NCI-H774 (cell line): ENCODE data around the gene SIK2.
"Not testable (repeated sequence)": the region's sequence is repeated elsewhere in the genome, so short reads cannot be mapped to it uniquely, and the experiment has no call there.

Source experiments
- DNase-seq: peaks from one replicate; lab custom pipeline; 2025; lab: John Stamatoyannopoulos, UW

Gene SIK2

GRCh38 chr11:111658493-111658892, 56.2 kb downstream of the SIK2 start:
- not testable (repeated sequence) for DNase-seq

DNA sequence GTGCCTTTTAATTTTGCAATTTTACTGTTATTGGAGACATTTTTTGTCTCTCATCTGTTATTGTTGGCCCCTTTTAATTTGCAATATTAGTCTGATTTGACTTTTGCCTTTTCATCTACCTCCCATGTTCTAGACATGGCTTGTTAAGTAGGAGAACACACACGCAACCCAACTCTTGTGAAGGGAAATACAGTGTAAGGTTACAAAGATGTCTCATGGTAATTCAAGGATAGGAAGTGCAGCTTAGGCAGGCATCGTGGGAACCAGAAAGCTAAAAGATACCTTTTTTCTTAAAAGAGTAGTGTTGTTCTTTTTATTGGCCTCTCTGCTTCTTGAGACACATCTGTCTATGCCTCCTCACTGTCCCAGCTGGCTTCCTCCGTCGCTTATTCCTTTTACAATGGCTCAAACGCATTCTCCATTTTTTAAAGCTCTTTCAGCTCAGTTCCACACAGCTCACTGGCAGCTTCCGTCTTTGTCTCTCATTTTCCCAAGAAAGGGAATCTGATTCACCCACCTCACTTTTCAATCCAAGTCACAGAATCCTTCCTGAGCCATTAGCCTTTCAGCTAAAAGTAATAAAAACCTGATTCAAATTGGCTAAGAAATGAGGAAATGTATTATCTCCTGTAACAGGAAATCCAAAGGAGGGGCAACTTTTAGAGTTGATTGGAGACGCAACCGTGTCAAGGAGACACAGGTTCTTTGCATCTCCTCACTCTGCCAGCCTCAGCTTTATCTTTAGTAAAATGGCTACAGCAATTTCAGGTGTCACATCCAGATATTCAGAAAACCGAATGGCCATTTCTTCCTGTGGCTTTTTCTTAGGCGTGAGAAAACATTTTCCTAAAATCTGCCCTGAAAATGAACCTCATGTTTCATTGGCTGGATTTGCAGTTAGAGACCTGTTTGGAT, 57.2 kb downstream of the SIK2 start:
- DNase-seq, result no peak

GRCh38 chr11:111660822-111661221, 58.6 kb downstream of the SIK2 start:
- no peak for DNase-seq

- no peak for DNase-seq
Observed at GRCh38 chr11:111663820-111664219, 61.6 kb downstream of the SIK2 start.

GRCh38 chr11:111665777-111666176, 63.5 kb downstream of the SIK2 start:
- DNase-seq, result no peak

GRCh38 chr11:111668980-111669379, 66.7 kb downstream of the SIK2 start:
- DNase-seq, result no peak

DNA sequence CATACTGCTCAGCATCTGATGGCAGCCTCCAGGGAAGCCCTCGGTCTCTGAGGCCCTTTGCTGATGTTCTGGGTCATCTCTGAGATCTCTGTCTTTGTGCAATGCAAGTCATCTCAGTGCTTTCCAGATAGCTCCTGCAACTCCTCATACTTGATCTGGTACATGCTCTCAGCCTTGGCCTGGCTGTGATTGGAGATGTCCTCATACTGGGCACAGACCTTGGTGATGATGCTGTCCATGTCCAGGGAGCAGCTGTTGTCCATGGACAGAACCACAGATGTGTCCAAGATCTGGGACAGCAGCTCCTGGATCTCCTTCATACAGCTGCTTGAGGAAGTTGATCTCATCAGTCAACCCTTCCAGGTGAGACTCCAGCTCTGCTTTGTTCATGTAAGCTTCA, 69.1 kb downstream of the SIK2 start:
- DNase-seq, result no peak

DNA sequence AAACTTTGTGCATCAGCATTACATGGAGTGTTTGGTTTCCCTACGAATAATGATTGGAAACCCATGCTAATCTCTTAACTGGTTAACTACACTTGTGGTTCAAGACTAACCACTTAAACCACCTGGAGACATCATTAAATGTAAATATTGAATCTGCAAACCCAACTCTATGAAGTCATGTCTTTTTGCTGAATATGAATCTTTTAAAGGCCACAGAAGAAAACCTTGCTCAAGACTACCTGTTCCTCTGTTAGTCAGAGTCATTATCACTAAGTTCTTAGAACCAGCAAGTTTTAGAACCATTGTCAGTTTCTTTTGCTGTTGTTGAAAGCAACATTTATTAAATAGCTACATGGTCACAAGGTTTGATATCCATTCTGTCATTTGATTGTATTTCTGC, 70.7 kb downstream of the SIK2 start:
- no peak for DNase-seq

- DNase-seq, result no peak
Observed at GRCh38 chr11:111674941-111675340, 72.7 kb downstream of the SIK2 start.

- no peak for DNase-seq
Observed at GRCh38 chr11:111675891-111676290, 73.6 kb downstream of the SIK2 start.

DNA sequence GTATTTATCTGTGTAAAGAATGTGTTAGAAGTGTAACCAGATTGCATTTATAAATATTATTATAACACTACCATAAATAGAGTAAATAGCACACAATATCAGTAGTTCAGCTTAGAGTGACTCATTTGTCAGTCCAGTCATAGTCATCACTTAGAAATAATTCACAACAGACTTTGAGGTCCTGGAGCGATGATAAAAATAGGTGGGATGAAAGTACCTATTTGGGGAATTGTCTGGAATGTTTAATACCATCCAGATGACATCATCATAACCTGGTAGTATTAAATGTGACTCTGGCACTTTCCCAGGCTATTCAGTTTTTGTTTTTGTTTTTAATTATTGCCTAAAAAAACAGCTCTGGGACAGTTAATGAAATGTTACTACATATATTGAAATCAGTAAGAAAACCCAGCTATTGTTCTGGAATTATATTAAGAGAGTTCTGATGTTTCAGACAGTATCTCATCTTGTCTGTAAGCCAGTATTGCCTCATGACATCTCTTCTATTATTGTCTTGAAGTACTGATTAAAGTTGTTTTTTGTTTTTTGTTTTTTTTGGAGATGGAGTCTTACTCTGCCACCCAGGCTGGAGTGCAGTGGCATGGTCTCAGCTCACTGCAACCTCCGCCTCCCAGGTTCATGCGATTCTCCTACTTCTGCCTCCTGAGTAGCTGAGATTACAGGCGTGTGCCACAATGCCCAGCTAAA, 74.8 kb downstream of the SIK2 start:
- no peak for DNase-seq

- no peak for DNase-seq
Observed at GRCh38 chr11:111680486-111681175, 78.4 kb downstream of the SIK2 start.

DNA sequence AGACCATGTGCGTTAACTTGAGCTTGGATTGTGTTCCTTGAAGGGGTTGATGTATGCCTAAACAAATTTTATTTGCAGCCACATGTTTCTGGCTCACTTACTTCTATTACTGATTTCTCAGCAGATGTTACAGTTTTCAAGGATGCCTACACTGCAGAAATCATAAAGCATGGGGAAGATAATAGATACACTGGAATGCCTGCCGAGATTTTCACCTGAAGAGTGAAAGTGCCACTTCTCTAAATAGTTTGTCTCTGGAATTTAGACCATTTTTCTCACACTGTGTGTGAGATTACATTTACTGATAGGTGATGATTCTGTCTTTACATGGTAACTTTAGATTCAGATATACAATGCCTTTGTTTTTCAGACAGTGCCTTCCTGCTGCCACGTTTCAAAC, 81.6 kb downstream of the SIK2 start:
- no peak for DNase-seq

DNA sequence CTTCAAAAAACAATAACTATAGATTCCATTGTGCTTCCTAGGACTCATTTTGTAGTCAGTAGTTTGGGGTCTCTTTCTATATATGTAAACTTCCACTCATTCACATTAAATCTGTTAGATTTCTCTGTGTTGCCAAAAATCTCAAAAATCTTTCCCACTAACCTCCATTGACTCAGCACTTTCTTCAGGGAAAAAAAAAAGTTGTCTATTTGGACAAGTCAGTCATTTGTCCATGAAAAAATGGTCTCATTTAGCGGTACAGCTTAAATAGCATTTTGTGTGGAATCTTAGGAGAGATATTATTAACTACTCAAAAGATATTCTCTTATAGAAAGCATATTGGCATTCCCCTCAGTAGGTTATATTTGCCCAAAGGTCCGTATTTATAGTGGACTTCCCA, 82.0 kb downstream of the SIK2 start:
- DNase-seq, result no peak

DNA sequence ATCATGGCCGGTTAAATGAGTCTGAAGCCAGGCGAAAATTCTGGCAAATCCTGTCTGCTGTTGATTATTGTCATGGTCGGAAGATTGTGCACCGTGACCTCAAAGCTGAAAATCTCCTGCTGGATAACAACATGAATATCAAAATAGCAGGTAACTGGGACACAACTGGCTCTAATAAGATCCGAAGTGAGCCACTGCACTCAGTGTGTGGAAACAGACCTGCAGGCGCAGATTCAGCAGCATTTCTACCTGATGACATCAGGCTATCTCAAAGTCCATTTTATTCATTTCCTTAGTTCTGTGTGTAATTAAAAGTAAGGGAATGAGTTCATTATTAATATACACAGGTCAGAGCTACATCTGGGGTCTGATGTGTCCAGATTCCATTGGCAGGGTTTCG, 85.8 kb downstream of the SIK2 start:
- DNase-seq, result no peak

- no peak for DNase-seq
Observed at GRCh38 chr11:111691176-111691575, 88.9 kb downstream of the SIK2 start.

DNA sequence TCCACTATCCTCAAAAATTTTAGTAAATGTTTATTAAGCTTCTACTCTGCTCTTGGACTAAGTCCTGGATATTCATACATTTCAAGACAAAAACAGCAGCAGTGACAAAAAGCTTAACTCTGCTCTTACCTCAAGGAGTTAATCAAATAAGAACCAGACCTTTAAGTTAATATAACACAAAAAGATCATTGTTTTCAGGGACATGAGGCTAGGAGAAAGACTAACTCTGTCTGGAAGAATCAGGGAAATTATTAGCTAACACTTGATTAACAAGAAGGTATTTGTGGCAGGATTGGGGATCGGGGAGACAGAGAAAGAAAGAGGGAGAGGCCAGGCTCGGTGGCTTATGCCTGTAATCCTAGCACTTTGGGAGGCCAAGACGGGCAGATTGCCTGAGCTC, 89.5 kb downstream of the SIK2 start:
- DNase-seq, result no peak

DNA sequence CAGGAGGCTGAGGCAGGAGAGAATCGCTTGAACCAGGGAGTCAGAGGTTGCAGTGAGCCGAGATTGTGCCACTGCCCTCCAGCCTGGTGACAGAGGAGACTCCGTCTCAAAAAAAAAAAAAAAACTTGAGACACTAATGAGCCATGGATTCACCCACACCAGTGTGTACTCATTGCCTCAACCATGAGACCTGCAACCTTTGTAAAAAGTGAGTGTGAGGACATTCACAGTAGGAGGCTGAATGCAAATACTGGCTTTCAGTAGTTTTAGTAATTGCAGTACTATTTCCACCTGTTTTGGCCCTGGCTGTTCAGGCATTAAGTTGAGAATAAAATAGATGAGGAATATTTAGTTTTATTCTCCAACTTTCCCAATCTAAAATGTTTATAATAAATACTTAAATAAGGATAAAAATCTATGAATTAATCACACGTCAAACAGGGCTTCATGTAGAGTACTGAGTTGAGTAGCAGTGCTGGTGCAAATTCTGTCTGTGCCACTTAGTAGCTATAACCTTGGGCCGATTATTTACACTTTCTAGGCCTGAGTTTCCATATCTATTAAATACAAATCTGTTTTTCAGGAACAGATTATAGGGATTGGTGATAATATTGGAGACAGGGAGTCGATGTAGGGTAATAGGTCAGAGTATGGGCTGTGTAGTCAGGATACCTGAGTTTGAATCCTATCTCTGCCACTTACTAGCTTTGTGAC, 91.1 kb downstream of the SIK2 start:
- DNase-seq, result no peak

DNA sequence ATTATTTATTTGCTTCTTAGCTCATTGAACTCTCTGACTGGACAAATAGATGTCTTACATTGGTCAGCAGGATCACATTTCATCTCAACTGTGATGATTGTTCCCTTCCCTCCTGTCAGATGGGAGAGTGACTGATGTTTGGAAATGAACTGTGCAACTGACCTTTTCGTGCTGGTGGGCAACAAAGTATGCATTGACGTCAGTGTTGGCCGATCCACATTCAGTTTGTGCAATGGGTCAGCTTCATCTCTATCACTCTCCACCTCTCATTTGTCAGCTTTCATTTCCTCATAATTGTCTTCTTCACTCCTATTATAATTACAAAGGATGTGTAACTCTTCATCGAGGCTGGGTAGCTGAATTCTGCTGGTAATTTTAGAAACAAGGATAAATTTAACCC, 92.6 kb downstream of the SIK2 start:
- DNase-seq, result no peak

DNA sequence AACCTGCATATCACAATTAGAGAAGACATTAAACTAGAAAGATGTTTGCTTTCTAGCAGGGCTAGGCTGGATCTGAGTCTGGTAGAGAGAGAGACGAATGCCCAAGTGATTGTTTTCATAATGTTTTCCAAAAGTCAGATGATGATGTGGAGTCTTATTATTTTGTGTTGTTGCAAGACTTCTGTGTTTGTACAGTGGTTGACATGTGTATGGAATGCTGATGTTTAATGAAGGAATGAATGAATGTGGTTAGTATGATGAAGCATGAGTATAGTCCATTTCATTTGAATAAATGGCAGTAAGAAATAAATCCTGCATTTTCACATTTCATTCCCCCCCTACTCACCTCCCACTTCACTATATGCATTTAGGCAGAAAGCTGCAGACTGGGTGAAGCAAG, 94.3 kb downstream of the SIK2 start:
- no peak for DNase-seq

DNA sequence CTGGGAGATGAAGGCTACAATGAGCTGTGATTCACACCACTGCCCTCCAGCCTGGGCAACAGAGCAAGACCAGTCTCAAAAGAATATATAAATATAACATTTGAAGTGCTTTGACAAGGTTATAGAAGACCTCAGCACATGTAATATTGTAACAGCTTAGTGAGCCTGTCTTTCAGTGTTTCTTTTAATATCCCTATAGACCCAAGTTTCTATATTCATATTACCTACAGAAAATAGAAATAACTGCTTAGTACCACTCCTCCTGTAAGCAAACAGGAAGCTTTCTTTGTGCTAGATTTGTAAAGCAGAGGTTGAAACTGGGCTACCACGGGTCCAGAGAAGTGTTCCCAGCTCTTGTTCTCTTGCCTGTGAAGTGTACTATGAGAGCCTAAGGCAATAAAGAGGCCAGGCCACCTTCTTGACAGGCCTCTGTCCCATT, 95.7 kb downstream of the SIK2 start:
- no peak for DNase-seq
